GM19351 (cell line): ENCODE results near the gene NR2C2.
A peak's percentile ranks its signal among the peaks of the same experiment; 100 is the strongest.

ENCODE experiments used
- ATAC-seq: cut with Tn5 transposase; IDR thresholded peaks from one replicate; pipeline ENCODE4 v1.9.1; 2021; ENCODE audit warnings: mild to moderate bottlenecking, moderate library complexity; ENCODE audit not compliant: unreplicated experiment

Gene NR2C2

DNA sequence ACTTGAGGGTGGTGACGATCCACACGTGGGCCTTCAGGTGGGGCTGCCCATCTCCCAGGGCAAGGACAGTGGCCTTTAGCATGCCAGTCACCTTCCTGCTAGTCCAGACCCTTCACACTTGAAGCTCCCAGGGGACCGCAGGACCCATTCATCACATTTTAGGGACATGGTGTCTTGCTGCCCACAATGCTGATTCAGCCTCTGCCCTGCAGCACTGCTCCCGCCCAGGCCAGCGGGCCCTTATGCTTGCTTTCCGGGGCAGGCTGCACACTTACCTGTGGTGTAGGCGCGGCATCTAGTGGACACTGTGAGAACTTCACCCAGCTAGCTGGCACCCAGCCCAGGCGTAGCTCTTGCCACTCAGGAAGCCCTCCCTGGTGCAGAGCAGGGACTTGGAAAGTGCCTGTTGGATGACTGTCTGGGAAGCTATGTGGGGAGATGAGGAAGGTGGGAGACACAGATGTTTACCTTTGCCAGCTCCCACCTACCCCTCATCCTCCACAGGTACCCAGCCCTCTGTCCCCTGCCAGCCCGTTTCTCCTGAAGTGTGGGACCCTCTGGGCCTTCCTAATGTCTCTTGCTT, 26.3 kb upstream of the NR2C2 start:
- peak; percentile 88 for ATAC-seq

DNA sequence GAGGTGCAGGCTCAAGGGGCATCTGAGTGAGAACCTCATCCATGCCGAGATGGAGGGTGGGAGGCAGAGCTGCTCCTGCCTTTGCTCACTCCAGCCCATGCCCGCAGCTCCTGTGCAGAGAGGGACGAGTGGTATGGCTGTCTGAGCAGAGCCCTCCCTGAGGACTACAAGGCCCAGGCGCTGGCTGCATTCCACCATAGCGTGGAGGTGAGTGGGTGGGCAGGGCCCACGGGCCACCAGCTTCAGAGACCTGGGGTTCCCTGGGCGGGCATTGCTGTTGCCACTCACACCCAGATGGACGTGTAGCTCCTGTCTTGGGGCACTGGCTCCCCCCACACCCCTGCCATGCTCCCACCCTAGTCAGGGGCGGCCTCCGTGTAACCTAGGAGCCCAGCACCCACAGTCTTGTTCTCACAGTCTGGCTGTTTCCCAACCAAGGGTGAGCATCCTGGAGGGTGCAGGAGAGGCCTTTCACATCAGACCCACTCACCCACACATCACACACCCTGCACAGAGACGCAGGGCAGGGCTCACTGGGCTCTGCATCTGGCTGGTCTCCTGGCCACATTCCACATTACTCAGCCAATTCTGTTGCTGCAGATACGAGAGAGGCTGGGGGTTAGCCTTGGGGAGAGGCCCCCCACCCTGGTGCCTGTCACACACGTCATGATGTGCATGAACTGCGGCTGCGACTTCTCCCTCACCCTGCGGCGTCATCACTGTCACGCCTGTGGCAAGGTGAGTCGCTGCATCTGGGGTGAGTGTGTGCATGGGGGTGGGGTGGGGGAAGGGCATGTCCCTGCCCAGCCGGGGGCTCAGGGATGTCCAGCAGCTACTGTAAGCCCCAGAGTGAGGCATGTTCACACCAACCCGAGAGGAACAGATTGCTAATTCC, 25.3 kb upstream of the NR2C2 start:
- ATAC-seq, result no peak

- ATAC-seq, result no peak
Observed at GRCh38 chr3:14922863-14923262, 24.5 kb upstream of the NR2C2 start.

DNA sequence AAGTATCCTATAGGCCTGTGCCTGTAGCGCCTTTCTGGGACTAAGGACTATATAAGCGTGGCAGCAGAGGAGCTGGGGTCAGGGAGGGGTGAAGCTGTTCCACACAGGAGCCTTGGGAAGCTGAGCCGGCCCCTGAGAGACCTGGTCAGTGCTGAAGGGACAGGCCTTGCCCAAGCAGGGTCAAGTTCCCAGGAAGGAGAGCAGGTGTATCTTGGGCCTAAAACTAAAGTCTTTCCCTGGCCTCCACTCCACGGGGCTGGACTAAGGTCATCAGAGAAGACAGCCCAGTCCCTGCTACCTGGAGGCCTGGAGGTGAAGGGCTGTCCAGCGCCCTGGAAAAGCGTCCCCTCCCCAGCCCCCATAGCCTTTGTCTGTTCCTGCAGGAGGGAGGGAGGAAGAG, 23.9 kb upstream of the NR2C2 start:
- no peak for ATAC-seq

- no peak for ATAC-seq
Observed at GRCh38 chr3:14925729-14926591, 21.4 kb upstream of the NR2C2 start.

- ATAC-seq, result no peak
Observed at GRCh38 chr3:14926592-14926991, 20.8 kb upstream of the NR2C2 start.

GRCh38 chr3:14927308-14927707, 20.1 kb upstream of the NR2C2 start:
- no peak for ATAC-seq

DNA sequence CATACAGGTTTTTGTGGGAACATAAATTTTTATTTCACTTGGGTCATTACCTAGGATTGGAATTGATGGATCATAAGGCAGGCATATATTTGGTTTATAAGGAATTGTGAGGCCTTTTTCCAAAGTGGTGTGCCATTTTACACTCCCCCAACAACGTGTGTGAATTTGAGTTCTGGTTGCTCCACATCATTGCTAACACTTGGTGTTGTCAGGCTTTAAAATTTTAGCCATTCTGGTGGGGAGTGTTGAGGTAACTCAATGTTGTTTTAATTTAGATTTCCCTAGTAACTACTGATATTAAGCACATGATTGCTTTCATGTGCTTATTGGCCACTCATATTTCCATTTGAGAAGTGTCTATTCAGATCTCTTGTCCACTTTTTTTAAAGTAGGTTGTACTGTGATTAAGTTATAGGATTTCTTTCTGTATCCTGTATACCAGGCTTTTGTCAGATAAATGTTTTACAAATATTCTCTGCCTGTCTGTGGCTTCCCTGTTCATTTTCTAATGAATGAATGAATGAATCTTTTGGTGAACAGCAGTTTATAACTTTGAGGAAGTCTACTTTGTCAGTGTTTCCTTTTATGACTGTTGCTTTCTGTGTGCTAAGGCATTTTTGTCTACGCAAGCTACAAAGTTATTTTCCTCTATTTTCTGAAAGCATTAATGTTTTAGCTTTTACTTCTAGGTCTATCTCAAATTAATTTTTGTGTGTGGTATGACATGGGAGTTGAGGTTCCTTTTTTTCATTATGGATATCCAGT, 17.9 kb upstream of the NR2C2 start:
- ATAC-seq, result no peak

GRCh38 chr3:14933820-14934425, 13.5 kb upstream of the NR2C2 start:
- ATAC-seq, result no peak

DNA sequence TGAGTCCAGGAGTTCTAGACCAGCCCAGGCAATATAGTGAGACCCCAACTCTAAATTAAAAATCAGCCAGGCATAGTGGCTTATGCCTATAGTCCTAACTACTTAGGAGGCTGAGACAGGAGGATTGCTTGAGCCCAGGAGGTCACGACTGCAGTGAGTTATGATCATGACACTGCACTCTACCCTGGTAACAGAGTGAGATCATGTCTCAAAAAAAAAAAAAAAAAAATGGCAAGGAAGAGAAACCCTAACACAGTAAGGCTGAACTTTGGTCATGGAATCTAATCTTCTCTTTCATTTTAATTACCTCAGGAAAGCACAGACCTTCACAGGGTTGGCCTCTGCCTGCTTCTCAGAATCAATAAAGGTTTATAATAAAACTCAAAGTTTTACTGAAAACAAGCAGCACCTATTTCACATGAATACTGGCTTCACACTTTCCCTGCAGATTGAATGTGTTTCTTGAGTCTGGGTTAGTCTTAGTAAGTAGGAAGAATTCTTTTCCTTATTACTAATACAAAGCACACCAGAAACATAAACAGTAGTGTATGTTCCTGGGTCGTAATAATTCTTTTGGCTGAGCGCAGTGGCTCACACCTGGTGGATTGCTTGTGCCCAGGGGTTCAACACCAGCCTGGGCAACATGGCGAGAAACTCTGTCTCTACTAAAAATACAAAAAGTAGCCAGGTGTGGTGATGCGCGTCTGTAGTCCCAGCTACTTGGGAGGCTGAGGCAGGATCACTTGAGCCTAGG, 11.6 kb upstream of the NR2C2 start:
- ATAC-seq, result no peak

DNA sequence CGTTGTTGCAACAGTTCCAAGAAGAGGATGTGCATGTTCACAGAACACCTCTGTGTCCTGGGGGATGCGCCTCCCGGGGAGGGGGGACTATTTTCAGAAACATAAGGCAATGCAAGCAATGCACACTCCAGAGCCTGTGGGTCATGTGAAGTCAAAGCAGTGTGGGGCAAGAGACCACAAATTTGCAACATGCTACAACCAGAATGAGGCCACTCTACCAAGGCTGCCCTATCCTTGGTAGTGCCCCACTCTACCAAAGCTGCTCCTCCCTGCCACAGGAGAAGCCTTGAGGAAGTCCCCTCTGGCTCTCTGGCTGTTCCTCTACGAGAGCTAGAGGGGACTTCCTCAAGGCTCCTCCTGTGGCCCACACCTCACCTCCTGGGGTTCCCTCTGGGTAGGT, 8.4 kb upstream of the NR2C2 start:
- ATAC-seq, result no peak

GRCh38 chr3:14941871-14942270, 5.5 kb upstream of the NR2C2 start:
- no peak for ATAC-seq

- no peak for ATAC-seq
Observed at GRCh38 chr3:14943042-14943441, 4.3 kb upstream of the NR2C2 start.

DNA sequence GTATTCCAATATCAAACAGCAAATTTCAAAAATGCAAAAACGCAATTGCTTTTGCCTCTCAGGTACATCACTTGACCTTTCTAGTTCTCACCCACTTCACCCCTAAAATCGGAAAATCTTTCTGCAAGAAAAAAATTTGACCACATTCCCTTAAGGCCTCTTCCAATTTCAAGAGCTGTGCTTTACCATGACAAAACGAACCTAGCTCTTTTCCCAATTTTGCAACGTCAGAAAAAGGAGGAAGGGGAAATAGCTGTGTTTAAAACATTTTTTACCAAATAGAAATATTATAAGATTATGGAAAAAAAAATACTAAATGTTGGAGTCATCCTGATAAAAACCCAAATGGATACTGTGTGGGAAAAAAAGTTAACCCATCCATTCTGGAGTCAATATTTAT, 1.1 kb upstream of the NR2C2 start:
- no peak for ATAC-seq

GRCh38 chr3:14946739-14947099, 664 bp upstream of the NR2C2 start:
- no peak for ATAC-seq

DNA sequence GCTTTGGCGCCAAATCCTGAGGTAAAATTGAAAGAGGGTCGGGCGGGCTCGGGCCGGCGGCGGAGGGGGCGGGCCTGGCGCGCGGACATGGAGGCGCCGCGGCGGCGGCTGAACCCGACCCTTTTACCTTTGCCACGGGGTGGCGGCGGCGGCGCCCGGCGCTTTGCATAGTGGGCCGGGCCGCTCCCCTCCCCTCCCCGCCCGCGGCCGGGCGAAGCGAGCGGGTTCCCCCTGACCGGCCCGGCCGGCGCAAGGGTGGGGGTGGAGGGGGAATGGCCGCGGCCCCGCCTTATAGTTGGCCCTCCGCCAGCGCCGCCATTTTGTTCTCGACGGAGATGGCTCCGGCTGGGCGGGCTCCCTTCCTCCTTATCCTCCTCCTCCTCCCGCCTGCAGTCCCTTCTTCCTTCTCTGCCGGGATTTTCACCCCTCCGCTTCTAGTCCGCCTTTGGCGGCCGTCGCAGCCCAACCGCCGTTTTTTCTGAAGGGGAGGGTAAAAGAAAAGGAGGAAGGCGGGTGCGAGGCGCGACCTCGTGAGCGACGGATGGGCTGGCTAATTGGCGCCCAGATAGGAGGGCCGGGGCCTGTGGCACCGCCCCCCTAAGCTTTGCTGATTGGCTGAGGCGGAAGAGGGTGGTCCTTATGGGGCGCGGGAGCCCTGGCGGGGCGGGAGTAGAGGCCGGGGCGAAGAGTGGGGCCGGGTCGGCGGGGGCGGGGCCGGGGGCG, 664 bp downstream of the NR2C2 start:
- peak; percentile 84 for ATAC-seq

GRCh38 chr3:14948609-14949038, 1.2 kb downstream of the NR2C2 start:
- no peak for ATAC-seq

- no peak for ATAC-seq
Observed at GRCh38 chr3:14949126-14949525, 1.7 kb downstream of the NR2C2 start.

DNA sequence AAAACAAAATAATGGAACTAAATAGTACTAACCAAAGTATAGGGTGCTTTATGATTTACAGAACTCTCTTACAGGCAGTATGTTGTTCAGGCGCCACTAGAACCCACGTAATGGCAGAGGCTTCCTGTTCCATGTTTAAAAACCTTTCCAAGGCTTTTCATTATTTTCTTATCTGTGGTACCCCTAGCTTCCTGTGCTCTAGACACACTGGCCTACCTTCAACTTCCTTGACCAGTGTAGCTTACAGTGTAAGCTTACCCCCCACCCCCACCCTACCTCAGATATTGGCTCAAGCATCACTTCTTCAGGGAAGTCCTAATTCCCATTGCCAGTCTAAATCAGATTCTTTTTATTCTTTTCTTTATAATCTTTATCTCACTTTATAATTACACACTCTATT, 2.9 kb downstream of the NR2C2 start:
- no peak for ATAC-seq
